Measurements from ENCODE around the gene PFKFB2.

DNA sequence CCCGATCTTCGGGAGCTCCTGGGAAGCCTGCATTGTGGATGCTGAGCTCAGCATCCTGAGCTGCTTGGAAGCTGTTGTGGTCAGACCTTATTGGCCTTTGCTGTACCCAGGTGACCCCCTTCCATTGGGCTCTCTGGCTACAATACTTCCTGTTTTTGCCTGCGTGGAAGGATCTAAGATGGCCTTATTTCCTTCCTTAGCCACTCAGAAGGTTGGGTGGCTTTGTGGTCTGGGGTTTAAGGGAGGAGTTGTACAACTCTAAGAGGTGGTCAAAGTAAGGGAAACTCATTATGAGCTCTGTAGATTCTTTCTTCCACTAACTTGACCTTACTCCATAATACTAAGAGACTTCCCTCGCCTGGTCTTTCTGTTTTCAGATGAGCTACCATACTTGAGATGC lies 17.7 kb downstream of the PFKFB2 start:
- TF ChIP-seq, protein P1, sequence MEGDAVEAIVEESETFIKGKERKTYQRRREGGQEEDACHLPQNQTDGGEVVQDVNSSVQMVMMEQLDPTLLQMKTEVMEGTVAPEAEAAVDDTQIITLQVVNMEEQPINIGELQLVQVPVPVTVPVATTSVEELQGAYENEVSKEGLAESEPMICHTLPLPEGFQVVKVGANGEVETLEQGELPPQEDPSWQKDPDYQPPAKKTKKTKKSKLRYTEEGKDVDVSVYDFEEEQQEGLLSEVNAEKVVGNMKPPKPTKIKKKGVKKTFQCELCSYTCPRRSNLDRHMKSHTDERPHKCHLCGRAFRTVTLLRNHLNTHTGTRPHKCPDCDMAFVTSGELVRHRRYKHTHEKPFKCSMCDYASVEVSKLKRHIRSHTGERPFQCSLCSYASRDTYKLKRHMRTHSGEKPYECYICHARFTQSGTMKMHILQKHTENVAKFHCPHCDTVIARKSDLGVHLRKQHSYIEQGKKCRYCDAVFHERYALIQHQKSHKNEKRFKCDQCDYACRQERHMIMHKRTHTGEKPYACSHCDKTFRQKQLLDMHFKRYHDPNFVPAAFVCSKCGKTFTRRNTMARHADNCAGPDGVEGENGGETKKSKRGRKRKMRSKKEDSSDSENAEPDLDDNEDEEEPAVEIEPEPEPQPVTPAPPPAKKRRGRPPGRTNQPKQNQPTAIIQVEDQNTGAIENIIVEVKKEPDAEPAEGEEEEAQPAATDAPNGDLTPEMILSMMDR (IDR thresholded peaks at IDR 0.05; ENCODE audit: extremely low read depth in 1 of 2, insufficient read depth in 1 of 2, low read depth in 1 of 2, low read length in 2 of 2): no peak
- TF ChIP-seq POLR2AphosphoS5 (IDR thresholded peaks at IDR 0.05; ENCODE audit: insufficient read depth, low read depth, low read length) (no peak), EZH2 (IDR thresholded peaks at IDR 0.05; ENCODE audit: borderline replicate concordance, low read depth, low read length, severe bottlenecking) (no peak), GATA2 (IDR thresholded peaks at IDR 0.05; ENCODE audit: insufficient read depth, insufficient read length, low read depth, low read length) (no peak), POLR2A (IDR thresholded peaks at IDR 0.05; ENCODE audit: low read depth, low read length) (no peak), JUN (IDR thresholded peaks at IDR 0.05; ENCODE audit: borderline replicate concordance, insufficient read depth, insufficient read length, low read depth) (no peak), MYC (IDR thresholded peaks at IDR 0.05; ENCODE audit: low read depth, low read length) (no peak), FOS (IDR thresholded peaks at IDR 0.05; ENCODE audit: borderline replicate concordance, insufficient read depth, low read length) (no peak)
- TF ChIP-seq, protein P2, sequence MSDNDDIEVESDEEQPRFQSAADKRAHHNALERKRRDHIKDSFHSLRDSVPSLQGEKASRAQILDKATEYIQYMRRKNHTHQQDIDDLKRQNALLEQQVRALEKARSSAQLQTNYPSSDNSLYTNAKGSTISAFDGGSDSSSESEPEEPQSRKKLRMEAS (IDR thresholded peaks at IDR 0.05; ENCODE audit: insufficient read depth, insufficient read length): no peak
